Measurements from ENCODE around the gene PDZRN3.

The PDZRN3 gene

DNA sequence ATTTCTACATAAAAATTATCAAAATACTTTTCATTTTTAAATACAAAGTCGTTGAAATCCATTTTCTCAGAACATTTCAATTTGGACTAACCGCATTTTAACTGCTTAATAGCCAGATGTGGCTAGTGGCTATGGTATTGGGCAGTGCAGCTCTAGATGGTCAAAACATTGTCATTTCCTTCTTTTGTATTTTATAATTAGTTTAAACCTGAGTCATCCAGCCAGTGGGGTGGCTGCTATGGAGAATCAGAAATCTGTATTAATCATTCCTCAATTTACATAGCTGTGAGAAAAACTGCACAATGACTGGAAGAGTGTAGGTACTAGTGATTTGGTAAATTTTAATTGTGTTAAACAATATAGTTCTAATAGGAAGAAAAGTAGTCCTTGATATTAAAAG is 245.3 kb downstream of the PDZRN3 start:
- no peak for DNase-seq

DNA sequence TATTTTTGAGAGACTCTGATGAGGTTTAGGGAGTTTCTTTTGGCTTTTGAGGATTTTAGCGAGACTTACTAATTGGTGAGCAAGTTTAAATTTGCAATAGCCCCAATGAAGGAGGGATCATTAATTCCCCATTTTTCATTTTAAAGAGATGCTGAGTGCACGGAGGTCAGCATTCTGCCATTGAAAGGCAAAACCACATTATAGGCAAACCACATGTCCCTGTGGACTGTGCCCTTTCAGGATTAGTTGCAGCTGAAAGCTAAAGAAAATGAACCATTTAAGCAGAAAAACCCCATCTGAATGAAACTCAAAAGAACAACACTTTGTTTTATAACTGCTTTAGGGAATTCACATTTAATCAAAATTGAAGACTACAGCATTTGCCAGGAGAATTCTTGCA is 246.5 kb downstream of the PDZRN3 start:
- DNase-seq, result no peak

DNA sequence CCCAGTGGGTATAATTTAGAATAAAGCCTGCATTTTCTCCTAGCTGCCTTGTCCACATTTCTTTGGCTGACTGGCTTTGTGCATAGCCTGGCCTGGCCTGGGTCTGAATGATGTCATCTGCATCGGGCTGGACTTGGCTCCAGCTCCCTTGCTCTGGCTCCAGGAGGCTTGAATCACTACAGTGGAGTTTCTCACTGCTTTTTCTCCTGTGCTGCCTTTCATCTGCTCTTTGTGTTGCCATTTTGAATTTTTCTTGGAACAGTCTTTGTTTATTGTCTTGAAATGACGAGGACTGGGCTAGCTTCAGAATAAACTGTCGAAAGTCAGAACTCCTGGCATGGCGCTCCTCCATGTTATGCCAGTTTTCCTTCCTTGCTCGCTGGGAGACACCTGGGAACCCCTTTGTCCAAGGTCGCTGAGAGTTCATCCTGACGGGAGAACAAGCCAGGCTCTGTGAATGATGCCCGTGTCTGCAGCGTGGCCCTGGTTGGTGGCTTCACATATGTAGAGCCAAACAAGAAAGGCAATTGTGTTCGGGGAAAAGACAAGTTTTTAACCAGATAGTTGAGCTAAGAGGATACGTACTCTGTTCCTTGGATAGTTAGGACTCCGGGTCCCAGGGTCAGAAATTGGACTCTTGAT is 258.9 kb downstream of the PDZRN3 start:
- peak; percentile 6 for DNase-seq

DNA sequence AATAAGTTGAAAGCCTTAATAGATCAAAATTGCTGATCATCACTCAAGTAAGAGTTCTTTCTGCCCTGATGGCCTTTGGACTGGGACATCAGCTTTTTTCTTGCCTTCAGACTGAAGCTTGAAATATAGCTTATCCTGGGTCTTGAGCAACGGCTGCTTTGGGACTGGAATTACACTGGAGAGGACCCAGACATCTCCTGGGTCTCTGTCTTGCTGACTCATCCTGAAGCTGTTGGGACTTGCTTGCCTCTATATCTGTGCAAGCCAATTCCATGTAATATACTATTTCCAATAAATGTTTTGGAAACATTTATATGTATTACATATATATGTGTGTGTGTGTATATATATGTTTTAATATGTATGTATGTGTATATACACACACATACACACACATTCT is 260.2 kb downstream of the PDZRN3 start:
- DNase-seq, result no peak

DNA sequence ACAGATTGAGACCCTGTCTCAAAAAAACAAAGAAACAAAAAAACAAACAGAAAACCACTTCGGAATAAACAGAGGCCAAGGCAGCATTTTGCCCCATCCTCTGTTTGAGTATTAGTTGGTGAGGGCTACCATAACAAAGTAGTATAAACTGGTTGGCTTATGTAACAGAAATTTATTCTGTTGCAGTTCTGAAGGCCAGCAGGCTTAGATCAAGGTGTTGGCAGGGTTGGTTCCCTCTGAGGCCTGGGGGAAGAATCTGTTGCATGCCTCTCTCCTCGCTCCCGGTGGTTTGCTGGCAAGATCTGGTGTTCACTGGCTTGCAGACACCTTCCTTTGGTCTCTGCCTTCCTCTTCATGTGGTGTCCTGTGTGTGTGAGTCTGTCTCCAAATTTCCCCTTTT is 261.6 kb downstream of the PDZRN3 start:
- no peak for DNase-seq

DNA sequence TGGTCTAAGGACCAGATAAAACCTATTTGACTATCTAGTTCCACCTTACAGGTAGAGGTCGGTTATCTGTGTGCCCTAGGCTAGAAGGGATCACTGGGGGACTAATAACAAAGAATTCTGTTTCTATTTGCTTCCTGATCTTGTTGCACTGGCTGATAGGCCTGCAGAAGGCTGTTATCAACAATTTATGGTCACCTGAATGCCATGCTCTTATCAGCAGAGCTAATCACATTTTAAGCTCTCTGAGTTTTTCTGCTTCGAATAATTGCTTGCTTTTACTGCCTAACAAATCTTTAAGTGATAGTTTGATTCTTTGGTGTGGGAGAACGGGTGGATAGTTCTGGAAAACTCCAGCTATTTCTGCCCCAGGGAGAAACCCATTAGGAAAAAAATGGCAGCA is 263.1 kb downstream of the PDZRN3 start:
- DNase-seq, result no peak

DNA sequence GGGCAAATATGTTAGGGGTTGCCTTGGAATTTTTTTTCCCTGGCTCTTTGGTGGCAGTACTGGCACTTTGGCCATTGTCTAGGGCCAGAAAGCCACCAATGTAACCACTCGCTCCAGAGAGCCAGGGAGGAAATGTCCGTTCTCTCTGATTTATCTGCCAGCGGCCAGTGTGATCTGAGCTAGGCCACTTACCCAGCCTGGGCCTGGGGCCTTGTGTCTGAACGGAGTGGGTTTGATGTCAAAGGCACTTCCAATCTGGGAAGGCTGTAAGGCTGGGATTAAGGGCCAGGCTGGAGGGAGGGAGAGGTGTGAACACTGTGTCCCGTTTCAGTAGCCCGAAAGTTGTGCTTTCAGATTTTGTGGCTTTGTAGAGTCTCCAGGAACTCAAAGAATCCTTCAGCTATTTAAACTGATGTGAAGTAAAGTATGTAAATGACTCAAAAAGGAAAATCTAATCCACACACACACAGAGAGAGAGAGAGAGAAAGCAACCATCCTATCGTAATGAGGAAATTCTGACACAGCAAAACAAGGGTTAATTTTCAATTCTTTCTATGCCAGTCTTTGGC is 271.0 kb downstream of the PDZRN3 start:
- no peak for DNase-seq

DNA sequence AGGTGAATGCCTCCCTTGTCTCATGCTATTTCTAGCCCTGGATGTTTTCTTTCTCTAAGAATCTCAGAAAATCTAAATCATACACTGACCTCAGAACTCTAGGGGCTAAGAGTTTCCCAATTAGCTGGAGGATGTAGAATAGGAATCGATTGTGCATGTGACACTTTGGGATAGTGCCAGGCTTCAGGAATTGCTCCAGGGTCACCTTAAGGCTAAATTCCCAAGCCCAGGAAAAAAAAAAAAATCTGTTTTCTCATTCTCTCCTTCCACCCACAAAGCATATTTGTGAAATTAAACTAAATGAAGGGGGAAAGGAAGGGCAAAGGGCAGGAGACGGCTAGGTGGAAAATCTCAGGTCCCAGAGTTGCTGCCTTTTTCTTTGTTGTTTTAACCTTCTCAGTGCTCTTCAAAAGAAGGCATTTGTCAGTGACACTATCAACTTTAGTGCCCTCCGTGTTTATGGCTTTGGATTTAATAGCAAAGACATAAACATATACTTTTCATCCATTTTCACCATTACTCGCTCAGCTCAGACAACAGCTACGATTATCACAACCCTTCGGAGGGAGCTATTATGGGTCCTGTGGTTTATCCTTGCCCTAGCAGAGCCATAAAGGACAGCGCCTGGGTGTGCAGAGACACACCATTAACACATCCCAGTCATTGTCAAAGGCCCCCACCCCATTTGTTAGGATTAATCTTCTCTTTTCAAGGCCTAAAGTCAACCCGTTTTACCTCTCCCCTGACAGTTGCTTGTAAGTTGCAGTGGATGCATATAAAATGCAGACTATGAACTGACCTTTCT is 271.7 kb downstream of the PDZRN3 start:
- DNase-seq, result no peak

DNA sequence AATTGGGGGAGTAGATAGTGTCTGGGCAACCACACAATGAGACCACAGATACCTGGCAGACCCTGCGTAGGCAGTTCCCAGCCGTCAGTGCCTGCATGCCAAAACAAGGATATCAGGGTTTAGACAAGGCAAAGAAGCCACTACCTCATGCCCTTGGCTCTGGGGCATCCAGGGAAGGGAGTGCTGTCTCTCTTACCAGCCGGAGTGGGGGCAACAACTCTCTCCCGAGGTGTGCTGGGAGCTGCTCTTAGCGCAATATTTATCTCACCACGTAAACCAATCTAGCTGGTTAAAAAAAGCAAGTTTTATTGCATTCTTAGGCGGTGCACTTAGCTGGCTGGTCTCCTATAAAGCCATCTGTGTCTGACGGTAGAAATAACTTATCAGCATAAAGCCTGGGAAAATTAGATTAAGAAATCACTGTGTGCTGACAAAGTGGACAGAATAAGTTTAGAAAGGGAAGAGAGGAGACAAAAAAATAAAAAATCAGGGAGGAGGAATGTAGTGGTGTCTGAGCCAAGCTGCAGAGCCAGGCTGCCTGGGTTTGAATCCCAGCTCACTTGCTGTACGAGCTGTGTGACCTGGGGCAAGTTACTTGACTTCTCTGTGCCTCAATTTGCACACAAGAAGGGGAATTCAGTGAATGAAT is 273.2 kb downstream of the PDZRN3 start:
- no peak for DNase-seq

DNA sequence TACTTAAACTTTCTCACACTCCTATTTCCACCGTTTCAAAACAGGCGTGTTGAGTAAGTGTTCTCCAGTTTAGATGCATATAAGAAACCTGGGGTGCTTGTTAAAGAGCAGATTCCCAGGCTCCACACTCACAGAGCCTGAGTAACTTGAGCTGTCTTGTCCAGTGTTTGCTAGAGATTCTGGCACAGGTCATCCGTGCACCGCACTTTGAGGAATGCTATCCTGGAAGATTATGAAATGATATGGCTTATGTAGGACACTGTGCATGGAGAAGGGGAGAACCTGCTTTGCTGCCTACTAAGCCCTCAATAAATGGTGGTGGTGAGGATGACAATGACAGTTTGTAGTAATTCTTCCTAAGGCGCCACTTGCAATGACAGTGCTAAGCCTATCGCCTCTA is 273.7 kb downstream of the PDZRN3 start:
- DNase-seq, result no peak

DNA sequence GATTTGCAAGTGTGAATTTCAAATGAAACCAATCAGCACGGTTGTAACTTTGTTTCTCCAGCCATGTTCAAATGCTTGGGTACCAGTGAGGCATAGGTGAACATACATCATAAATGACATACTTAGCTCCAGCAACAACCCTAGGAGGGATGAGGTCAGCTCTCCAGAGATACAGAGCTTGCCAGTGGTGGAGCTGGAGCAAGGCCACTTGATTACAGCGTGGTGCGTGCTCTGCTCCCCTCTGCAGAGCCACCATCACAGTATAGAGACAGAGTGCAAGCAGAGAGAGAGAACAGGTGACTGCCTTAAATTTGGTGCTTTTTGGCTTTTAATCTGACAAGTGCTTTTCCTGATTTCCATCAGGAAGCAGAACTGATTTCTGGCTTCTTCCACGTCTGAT is 275.1 kb downstream of the PDZRN3 start:
- no peak for DNase-seq

DNA sequence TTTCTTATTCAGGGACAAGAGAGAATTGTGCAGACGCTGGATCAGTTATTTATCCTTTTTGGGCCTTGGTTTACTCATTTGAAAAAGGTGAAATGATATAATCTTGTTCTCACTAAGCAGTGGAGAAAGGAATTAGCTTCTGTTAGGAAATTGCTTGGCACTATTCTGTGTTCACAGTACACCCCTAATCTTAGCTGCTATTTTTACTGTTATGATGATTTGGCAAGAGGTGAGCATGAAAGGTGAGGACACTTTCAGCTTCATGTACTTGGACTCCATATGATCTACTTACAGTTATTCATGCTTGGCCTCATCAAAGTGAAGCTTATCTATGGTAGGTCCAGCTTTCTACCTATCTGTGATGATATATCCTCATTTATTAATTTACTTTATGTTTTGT is 282.7 kb downstream of the PDZRN3 start:
- DNase-seq, result no peak

DNA sequence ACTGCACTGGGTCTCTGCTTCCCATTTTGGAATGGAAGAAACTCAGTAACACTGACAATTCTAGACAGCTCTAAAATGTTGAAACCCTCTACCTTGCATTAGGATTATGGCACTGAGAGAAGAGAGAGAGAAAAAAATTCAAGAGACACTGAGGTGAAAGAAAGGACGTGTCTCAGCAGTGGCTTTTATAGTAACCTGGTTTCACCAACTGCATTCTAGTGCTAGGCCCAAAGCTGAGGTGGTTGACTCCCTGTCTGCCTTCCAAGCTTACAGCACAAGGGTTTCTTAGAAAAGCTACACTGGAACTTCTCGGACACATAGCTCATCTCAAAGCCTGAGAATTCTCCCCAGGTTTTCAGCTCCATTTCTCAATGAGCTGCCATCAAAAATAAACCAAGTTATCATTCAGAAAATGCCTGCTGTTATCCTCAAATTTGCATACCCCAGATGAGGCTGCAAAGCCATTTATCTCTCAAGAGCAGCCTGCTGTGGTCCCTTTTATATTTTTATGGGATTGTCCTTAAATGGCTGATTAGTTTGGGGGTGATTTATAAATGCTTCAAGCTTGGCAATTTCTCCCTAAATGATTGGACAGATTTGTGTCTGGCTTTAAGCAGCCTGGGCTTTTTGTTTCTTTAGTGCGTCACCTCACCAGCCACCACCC is 283.3 kb downstream of the PDZRN3 start:
- DNase-seq, result no peak

DNA sequence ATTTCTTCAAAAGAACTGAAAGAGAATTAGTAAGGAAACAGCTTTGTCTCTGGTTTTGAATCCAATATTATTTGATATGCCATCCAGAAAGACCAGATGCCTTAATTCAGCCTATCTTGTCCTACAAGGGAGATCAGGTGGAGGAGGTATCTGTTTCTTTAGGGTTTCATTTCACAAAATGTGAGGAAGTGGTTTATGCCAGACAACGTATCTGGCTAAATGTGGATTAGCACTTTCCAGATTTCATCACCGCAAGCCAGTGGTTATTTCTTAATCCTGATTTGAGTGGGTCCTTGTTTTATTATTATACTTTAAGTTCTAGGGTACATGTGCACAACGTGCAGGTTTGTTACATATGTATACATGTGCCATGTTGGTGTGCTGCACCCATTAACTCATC is 292.2 kb downstream of the PDZRN3 start:
- no peak for DNase-seq
